A673 (cell line): ENCODE results near the gene MEIOC. TPM values are rescaled to one million over a fixed set of nuclear protein-coding genes. Genes with fewer than 3 reads are reported as not detected.

ENCODE experiments used
- BruUV-seq: library from RNA; stranded (reverse); fragments of 400-500 nt; replicated peaks from 2 replicates; lab custom pipeline; 2021; lab: Mats Ljungman, UMichigan
- CTCF ChIA-PET: fragments of 300-600 bp; sonication (Branson Sonifier 250); formaldehyde crosslinking; loops from one replicate; lab custom pipeline; 2022; ENCODE audit warnings: antibody characterized with exemption; lab: Charles Lee
- POLR2A ChIA-PET: fragments of 300-600 bp; sonication (Branson Sonifier 250); formaldehyde crosslinking; loops from one replicate; lab custom pipeline; 2022; ENCODE audit warnings: antibody characterized with exemption; ENCODE audit not compliant: low non-redundant PET; lab: Charles Lee
- DNase-seq: peaks from one replicate; pipeline ENCODE4 v3.0.0-alpha.2; 2015; ENCODE audit warnings: low spot score
- H3K27ac ChIP-seq: fragments of 200-600 bp; sonication (generic); 2 replicates; pipeline ENCODE4 v1.5.1; 2016; ENCODE audit warnings: mixed run types, low read depth, mild to moderate bottlenecking, mixed read lengths, antibody characterized with exemption, low read length; ENCODE audit not compliant: poor library complexity, severe bottlenecking
- H3K27me3 ChIP-seq: fragments of 200-600 bp; sonication (generic); replicated peaks from 2 replicates; pipeline ENCODE4 v1.6.1; 2017; ENCODE audit warnings: mixed run types, low read depth, mild to moderate bottlenecking, mixed read lengths, antibody characterized with exemption, low read length; ENCODE audit not compliant: insufficient read depth, poor library complexity
- H3K36me3 ChIP-seq: fragments of 200-600 bp; sonication (generic); 2 replicates; pipeline ENCODE4 v1.6.1; 2016; ENCODE audit warnings: mixed run types, mild to moderate bottlenecking, mixed read lengths, antibody characterized with exemption, low read length; ENCODE audit not compliant: insufficient read depth, poor library complexity, severe bottlenecking
- H3K4me1 ChIP-seq: fragments of 200-600 bp; sonication (generic); 2 replicates; pipeline ENCODE4 v1.6.1; 2017; ENCODE audit warnings: mixed run types, mild to moderate bottlenecking, mixed read lengths, antibody characterized with exemption, low read length; ENCODE audit not compliant: insufficient read depth, poor library complexity, severe bottlenecking
- H3K4me3 ChIP-seq: fragments of 200-600 bp; sonication (generic); 2 replicates; pipeline ENCODE4 v1.5.1; 2016; ENCODE audit warnings: low read depth, mixed run types, mild to moderate bottlenecking, mixed read lengths, low read length; ENCODE audit not compliant: poor library complexity, severe bottlenecking
- H3K9me3 ChIP-seq: fragments of 200-600 bp; sonication (generic); 2 replicates; pipeline ENCODE4 v1.6.1; 2016; ENCODE audit warnings: mixed run types, low read depth, mild to moderate bottlenecking, mixed read lengths, antibody characterized with exemption, low read length; ENCODE audit not compliant: poor library complexity, severe bottlenecking
- EZH2 ChIP-seq: fragments of 200-600 bp; sonication (generic); IDR thresholded peaks from 2 replicates; pipeline ENCODE4 v1.6.1; 2017; ENCODE audit warnings: borderline replicate concordance, low read depth, mild to moderate bottlenecking, mixed read lengths, antibody characterized with exemption, low read length; ENCODE audit not compliant: poor library complexity, severe bottlenecking
- intact Hi-C: fragments of 100-400 bp; cut with micrococcal nuclease; formaldehyde crosslinking; loops from one replicate; pipeline ENCODE4 v1.10.0; 2022; ENCODE audit not compliant: unreplicated experiment
- total RNA-seq: library from RNA; stranded (reverse); gene quantifications from 2 replicates; pipeline ENCODE4 v1.2.3, GENCODE V29; 2021
- TF ChIP-seq, protein P1 (sequence below): fragments of 300-800, 200-600 bp; sonication (generic); conservative IDR thresholded peaks from 2 replicates; pipeline ENCODE4 v1.5.1; 2017; ENCODE audit warnings: low read depth, mild to moderate bottlenecking, antibody characterized with exemption, low read length, moderate library complexity, mixed read lengths

Gene MEIOC
- total RNA-seq, 1 experiment from 2014 or later: not detected

DNA sequence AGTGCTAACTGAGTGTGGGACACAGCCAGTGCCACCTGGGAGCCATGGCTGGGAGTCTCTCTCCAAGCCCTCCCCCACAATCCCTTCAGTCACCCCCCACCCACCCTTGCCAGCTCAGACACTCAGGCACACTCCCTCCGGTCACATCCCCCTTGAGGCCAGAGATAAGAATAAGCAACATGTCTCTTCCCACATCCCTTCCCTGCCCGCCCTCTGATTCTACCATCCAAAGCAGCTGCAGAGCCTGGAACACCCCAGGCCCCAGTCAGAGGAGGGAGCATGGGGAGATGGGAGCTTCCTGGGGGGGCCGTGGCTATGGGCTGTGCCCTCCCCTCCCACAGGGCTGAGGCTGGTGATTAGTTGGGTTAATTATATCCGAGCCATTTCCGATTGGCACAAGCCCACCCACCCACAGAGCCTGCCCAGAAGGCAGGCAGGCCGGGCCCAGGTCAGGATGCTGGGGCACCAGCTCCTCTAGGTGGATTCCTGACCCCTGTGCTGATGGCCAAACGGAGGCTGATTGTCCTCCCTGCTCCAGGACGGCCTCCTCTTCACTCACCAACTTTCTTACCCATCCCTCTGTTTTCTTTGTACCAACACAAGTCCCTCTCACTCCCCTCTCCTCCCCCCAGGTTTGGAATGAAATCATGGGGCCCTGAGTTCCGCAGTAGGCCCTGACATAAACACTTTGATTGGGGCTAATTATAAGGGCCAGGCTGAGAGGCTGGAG, 28.6 kb upstream of the MEIOC start:
- no peak for DNase-seq
- H3K36me3 ChIP-seq: no peaks in the 10 kb centered on the region
- intact Hi-C loops: no loop called here
- H3K9me3 ChIP-seq: no peaks in the 10 kb centered on the region
- no peaks in the 10 kb centered on the region for H3K4me1 ChIP-seq
- no peak overlapping the region for H3K27ac ChIP-seq
- no TSS peak for BruUV-seq
- TF ChIP-seq, protein P1, sequence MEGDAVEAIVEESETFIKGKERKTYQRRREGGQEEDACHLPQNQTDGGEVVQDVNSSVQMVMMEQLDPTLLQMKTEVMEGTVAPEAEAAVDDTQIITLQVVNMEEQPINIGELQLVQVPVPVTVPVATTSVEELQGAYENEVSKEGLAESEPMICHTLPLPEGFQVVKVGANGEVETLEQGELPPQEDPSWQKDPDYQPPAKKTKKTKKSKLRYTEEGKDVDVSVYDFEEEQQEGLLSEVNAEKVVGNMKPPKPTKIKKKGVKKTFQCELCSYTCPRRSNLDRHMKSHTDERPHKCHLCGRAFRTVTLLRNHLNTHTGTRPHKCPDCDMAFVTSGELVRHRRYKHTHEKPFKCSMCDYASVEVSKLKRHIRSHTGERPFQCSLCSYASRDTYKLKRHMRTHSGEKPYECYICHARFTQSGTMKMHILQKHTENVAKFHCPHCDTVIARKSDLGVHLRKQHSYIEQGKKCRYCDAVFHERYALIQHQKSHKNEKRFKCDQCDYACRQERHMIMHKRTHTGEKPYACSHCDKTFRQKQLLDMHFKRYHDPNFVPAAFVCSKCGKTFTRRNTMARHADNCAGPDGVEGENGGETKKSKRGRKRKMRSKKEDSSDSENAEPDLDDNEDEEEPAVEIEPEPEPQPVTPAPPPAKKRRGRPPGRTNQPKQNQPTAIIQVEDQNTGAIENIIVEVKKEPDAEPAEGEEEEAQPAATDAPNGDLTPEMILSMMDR: no peak
- TF ChIP-seq EZH2: no peak
- H3K27me3 ChIP-seq: no peaks in the 10 kb centered on the region
- POLR2A ChIA-PET: no interaction called here
- CTCF ChIA-PET: no interaction called here
- H3K4me3 ChIP-seq: no peak overlapping the region

DNA sequence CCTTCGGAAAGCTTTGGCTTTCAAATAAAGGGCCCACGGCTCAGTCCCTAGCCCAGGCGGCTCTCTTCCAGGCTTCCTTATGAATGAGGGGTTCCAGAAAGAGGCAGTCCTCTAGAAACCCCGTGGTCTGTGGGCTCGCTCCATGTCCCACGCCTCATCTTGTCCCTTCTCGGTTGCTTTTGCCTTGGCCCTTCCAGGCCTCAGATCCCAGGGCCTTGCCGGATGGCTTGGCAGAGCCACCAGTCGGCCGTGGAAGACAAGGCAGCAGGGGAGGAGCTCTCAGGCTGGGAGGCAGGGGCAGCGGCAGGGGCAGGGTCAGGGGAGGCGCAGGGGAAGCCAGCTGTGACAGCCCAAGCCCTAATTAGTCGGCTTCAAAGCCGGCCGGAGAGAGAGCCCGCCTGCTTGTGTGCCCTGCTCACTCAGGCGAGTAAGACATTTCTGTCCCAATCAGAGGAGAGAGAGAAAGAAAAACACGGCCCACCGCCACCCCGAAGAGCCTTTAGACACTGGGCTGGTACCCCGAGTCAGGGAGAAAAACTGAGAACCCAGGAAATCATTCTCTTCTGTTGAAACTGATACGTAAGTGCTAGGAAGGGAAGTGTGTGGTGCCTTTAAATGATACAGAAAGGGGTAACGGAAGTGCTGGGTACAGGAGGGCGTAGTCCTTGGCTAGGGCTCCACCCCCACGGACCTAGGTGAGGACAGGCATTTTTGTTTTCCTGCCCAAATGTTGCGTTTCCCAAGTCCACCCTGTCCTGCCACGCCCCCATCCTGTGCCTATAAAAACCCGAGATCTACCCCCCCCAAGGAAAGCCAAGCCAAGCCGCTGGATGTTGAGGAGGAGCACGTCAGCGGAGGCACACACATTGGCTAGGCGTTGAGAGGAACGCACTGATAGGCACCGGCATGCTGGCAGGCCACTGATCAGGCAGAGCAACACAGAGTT, 27.8 kb upstream of the MEIOC start:
- TF ChIP-seq, protein P1: no peak
- no peak for TF ChIP-seq EZH2
- Histone ChIP-seq H3K9me3 (no peaks in the 10 kb centered on the region), H3K4me1 (no peaks in the 10 kb centered on the region), H3K27me3 (no peaks in the 10 kb centered on the region), H3K4me3 (no peak overlapping the region), H3K27ac (no peak overlapping the region), H3K36me3 (no peaks in the 10 kb centered on the region)
- CTCF ChIA-PET: no interaction called here
- intact Hi-C loops: no loop called here
- POLR2A ChIA-PET: no interaction called here
- no TSS peak for BruUV-seq
- DNase-seq: no peak

DNA sequence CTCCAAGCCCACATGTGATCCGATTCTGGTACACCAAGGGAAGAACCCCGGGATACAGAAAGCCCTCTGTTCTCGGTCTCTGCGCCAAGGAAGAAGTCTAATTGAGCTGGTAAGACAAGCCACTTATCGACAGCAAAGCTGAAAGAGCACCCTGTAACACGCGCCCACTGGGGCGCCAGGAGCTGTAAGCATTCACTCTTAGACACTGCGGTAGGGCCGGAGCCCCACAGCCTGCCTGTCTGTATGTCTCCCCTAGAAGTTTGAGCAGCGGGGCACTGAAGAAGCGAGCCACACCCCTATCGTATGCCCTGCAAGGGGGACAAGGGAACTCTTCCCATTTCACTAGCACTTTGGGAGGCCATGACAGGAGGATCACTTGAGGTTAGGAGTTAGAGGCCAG, 27.0 kb upstream of the MEIOC start:
- Histone ChIP-seq H3K4me1 (no peaks in the 10 kb centered on the region), H3K27me3 (no peaks in the 10 kb centered on the region), H3K36me3 (no peaks in the 10 kb centered on the region), H3K4me3 (no peak overlapping the region), H3K9me3 (no peaks in the 10 kb centered on the region), H3K27ac (no peak overlapping the region)
- DNase-seq: no peak
- ChIA-PET POLR2A (no interaction called here), CTCF (no interaction called here)
- TF ChIP-seq EZH2: no peak
- intact Hi-C loops: no loop called here
- no TSS peak for BruUV-seq
